GM19463 (cell line): ENCODE measurements around the gene SLC45A2.
A peak's percentile ranks its signal among the peaks of the same experiment; 100 is the strongest.
"Not testable (repeated sequence)": the region's sequence is repeated elsewhere in the genome, so short reads cannot be mapped to it uniquely, and the experiment has no call there.

ENCODE experiments used
- ATAC-seq: cut with Tn5 transposase; IDR thresholded peaks from one replicate; pipeline ENCODE4 v1.9.1; 2021; ENCODE audit warnings: mild to moderate bottlenecking, moderate library complexity; ENCODE audit not compliant: unreplicated experiment

Gene SLC45A2

GRCh38 chr5:33969572-33970452 lies 14.7 kb downstream of the SLC45A2 start:
- ATAC-seq = peak; percentile 78

- no peak for ATAC-seq
Observed at GRCh38 chr5:33968211-33969005, 16.1 kb downstream of the SLC45A2 start.

GRCh38 chr5:33966805-33967204 lies 17.7 kb downstream of the SLC45A2 start:
- ATAC-seq = no peak

- ATAC-seq = no peak
Observed at GRCh38 chr5:33964132-33964700, 20.3 kb downstream of the SLC45A2 start.

- ATAC-seq = no peak
Observed at GRCh38 chr5:33958176-33958575, 26.3 kb downstream of the SLC45A2 start.

GRCh38 chr5:33957577-33958150 lies 26.8 kb downstream of the SLC45A2 start:
- ATAC-seq = no peak

GRCh38 chr5:33952175-33952574 lies 32.3 kb downstream of the SLC45A2 start:
- not testable (repeated sequence) for ATAC-seq

- ATAC-seq = no peak
Observed at GRCh38 chr5:33944543-33945132, 39.9 kb downstream of the SLC45A2 start.

- no peak for ATAC-seq
Observed at GRCh38 chr5:33941090-33941489, 43.4 kb downstream of the SLC45A2 start.

GRCh38 chr5:33939556-33940262 lies 44.8 kb downstream of the SLC45A2 start:
- ATAC-seq = no peak

GRCh38 chr5:33938881-33939280 lies 45.6 kb downstream of the SLC45A2 start:
- no peak for ATAC-seq

- no peak for ATAC-seq
Observed at GRCh38 chr5:33938507-33938796, 46.0 kb downstream of the SLC45A2 start.

GRCh38 chr5:33937707-33938506 lies 46.6 kb downstream of the SLC45A2 start:
- no peak for ATAC-seq

GRCh38 chr5:33937017-33937706 lies 47.3 kb downstream of the SLC45A2 start:
- no peak for ATAC-seq

- ATAC-seq = no peak
Observed at GRCh38 chr5:33936381-33937016, 48.0 kb downstream of the SLC45A2 start, which contains the start of gene RXFP3. TSS of gene RXFP3 (plus strand) at chr5:33936386. CDS start at chr5:33936741, 355 bp downstream.

- peak; percentile 46 for ATAC-seq
Observed at GRCh38 chr5:33936004-33936380, 48.5 kb downstream of the SLC45A2 start.

- peak; percentile 8 for ATAC-seq
Observed at GRCh38 chr5:33934176-33934575, 50.3 kb downstream of the SLC45A2 start.

- ATAC-seq = peak; percentile 61
Observed at GRCh38 chr5:33933723-33934169, 50.7 kb downstream of the SLC45A2 start.
